HEK293T (cell line): ENCODE measurements around the gene MINDY4.

Experiments
- ELF4 ChIP-seq: fragments of 450-650 bp; IDR thresholded peaks from 2 replicates; pipeline ENCODE4 v1.6.1; 2017; ENCODE audit warnings: antibody characterized with exemption
- FOXA1 ChIP-seq: fragments of 450-650 bp; IDR thresholded peaks from 2 replicates; pipeline ENCODE4 v1.6.1; 2016; ENCODE audit warnings: mild to moderate bottlenecking
- FOXM1 ChIP-seq: fragments of 450-650 bp; IDR thresholded peaks from 2 replicates; pipeline ENCODE4 v1.6.1; 2017; ENCODE audit warnings: mild to moderate bottlenecking, borderline replicate concordance
- PKNOX1 ChIP-seq: fragments of 450-650 bp; IDR thresholded peaks from 2 replicates; pipeline ENCODE4 v1.6.1; 2016
- SP1 ChIP-seq: fragments of 450-650 bp; IDR thresholded peaks from 2 replicates; pipeline ENCODE4 v1.6.1; 2017
- SUZ12 ChIP-seq: fragments of 450-650 bp; IDR thresholded peaks from 2 replicates; pipeline ENCODE4 v1.6.1; 2016; ENCODE audit warnings: mild to moderate bottlenecking
- TARDBP ChIP-seq: fragments of 450-650 bp; IDR thresholded peaks from 2 replicates; pipeline ENCODE4 v1.6.1; 2016

- TF ChIP-seq SP1 (no peak), PKNOX1 (no peak), FOXM1 (no peak), FOXA1 (no peak), TARDBP (no peak), ELF4 (no peak), SUZ12 (no peak)
Observed at GRCh38 chr7:30752484-30752883, 18.7 kb upstream of the MINDY4 start.
